ENCODE results near the gene MTNR1A. TPM values are rescaled to one million over a fixed set of nuclear protein-coding genes. Genes with fewer than 3 reads are reported as not detected.

MTNR1A gene
- total and polyA plus RNA-seq, 2 experiments from 2014 or later: 0.32 to 1.4 TPM

GRCh38 chr4:186499467-186499866 lies 55.9 kb downstream of the MTNR1A start:
- Histone ChIP-seq H3K27me3 (ENCODE audit: insufficient read depth) (no peaks in the 10 kb centered on the region), H3K27ac (ENCODE audit: low read depth) (no peak overlapping the region), H3K4me1 (ENCODE audit: insufficient read depth) (no peaks in the 10 kb centered on the region), H3K4me3 (no peak overlapping the region), H3K9me2 (ENCODE audit: insufficient read depth) (peaks cover 10% of the 10 kb centered on the region; the same call in 1 of the 2 replicates), H3K36me3 (ENCODE audit: insufficient read depth) (no peaks in the 10 kb centered on the region), H3F3A (replicated peaks; ENCODE audit: low read depth) (no peaks in the 10 kb centered on the region), H3K4me2 (no peak overlapping the region), H3K79me2 (replicated peaks; ENCODE audit: insufficient read depth) (no peaks in the 10 kb centered on the region), H4K20me1 (replicated peaks; ENCODE audit: insufficient read depth) (no peaks in the 10 kb centered on the region), H2AFZ (no peak overlapping the region)
- Mint-ChIP-seq H3K9me3 (peaks cover 13% of the 10 kb centered on the region), H3K4me1 (peaks cover 7% of the 10 kb centered on the region; the same call in 1 of the 3 replicates), H3K27me3 (ENCODE audit: insufficient read depth, low read depth, poor library complexity) (peaks cover 4% of the 10 kb centered on the region), H3K36me3 (ENCODE audit: low read depth) (peaks cover 5% of the 10 kb centered on the region; the same call in 1 of the 3 replicates), H3K27ac (no peak overlapping the region), H3K4me3 (no peak overlapping the region)
- ATAC-seq: no peak
- no peak for DNase-seq (ENCODE audit: low spot score)
- TF ChIP-seq CTCF (conservative IDR thresholded peaks at IDR 0.05; ENCODE audit: low read depth in 2 of 2): no peak
- TF ChIP-seq EZH2phosphoT487 (IDR thresholded peaks at IDR 0.05; ENCODE audit: unreplicated experiment): no peak
- TF ChIP-seq POLR2AphosphoS5 (IDR thresholded peaks at IDR 0.05; ENCODE audit: low read depth): no peak
- TF ChIP-seq STAT1 (IDR thresholded peaks at IDR 0.05; ENCODE audit: unreplicated experiment): no peak
- no peak for TF ChIP-seq EZH2 (IDR thresholded peaks at IDR 0.05; ENCODE audit: low read depth, unreplicated experiment)
- no peak for TF ChIP-seq JUNB (IDR thresholded peaks at IDR 0.05; ENCODE audit: unreplicated experiment)
- TF ChIP-seq ZNF462 (CRISPR knock-in tag; IDR thresholded peaks at IDR 0.05): no peak
- TF ChIP-seq REST (IDR thresholded peaks at IDR 0.05; ENCODE audit: unreplicated experiment): no peak
- TF ChIP-seq ZNF114 (CRISPR knock-in tag; IDR thresholded peaks at IDR 0.05): no peak
- TF ChIP-seq, protein P1, sequence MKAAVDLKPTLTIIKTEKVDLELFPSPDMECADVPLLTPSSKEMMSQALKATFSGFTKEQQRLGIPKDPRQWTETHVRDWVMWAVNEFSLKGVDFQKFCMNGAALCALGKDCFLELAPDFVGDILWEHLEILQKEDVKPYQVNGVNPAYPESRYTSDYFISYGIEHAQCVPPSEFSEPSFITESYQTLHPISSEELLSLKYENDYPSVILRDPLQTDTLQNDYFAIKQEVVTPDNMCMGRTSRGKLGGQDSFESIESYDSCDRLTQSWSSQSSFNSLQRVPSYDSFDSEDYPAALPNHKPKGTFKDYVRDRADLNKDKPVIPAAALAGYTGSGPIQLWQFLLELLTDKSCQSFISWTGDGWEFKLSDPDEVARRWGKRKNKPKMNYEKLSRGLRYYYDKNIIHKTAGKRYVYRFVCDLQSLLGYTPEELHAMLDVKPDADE (IDR thresholded peaks at IDR 0.05): no peak
- TF ChIP-seq CREB1 (CRISPR knock-in tag; IDR thresholded peaks at IDR 0.05; ENCODE audit: low read depth): no peak
- no peak for TF ChIP-seq NANOG (IDR thresholded peaks at IDR 0.05; ENCODE audit: borderline replicate concordance)
- no peak for TF ChIP-seq ZNF331 (CRISPR knock-in tag; IDR thresholded peaks at IDR 0.05; ENCODE audit: low read depth)
